Trophoblast cell (in vitro differentiated cells and primary cell): ENCODE results near the gene MT1H.

Experiments
- DNase-seq, 2 donors: peaks; one replicate each; pipeline ENCODE4 v3.0.0-alpha.2; 2016
- H2AFZ ChIP-seq: 2 replicates; pipeline ENCODE4 v1.6.1; 2013; ENCODE audit warnings: low read length, moderate library complexity, mild to moderate bottlenecking; ENCODE audit not compliant: insufficient read depth, poor library complexity
- H2AK5ac ChIP-seq: 2 replicates; pipeline ENCODE4 v1.6.1; 2013; ENCODE audit warnings: mild to moderate bottlenecking, low read length
- H2BK120ac ChIP-seq: 2 replicates; pipeline ENCODE4 v1.6.1; 2013; ENCODE audit warnings: low read length, mild to moderate bottlenecking, moderate library complexity; ENCODE audit not compliant: insufficient read depth, poor library complexity
- H2BK12ac ChIP-seq: 2 replicates; pipeline ENCODE4 v1.6.1; 2013; ENCODE audit warnings: mild to moderate bottlenecking, low read length, moderate library complexity
- H2BK5ac ChIP-seq: 2 replicates; pipeline ENCODE4 v1.6.1; 2013; ENCODE audit warnings: low read length, low read depth, moderate library complexity, mild to moderate bottlenecking; ENCODE audit not compliant: poor library complexity
- H3K14ac ChIP-seq: 2 replicates; pipeline ENCODE4 v1.6.1; 2013; ENCODE audit warnings: mild to moderate bottlenecking, low read length
- H3K18ac ChIP-seq: 2 replicates; pipeline ENCODE4 v1.6.1; 2013; ENCODE audit warnings: mild to moderate bottlenecking, low read length
- H3K23ac ChIP-seq: 2 replicates; pipeline ENCODE4 v1.6.1; 2013; ENCODE audit warnings: low read length
- H3K27ac ChIP-seq: 2 replicates; pipeline ENCODE4 v1.5.1; 2013; ENCODE audit warnings: low read depth, mild to moderate bottlenecking, inconsistent platforms, low read length, moderate library complexity
- H3K27me3 ChIP-seq: 2 replicates; pipeline ENCODE4 v1.6.1; 2013; ENCODE audit warnings: inconsistent platforms, mild to moderate bottlenecking, low read length, moderate library complexity; ENCODE audit not compliant: insufficient read depth
- H3K36me3 ChIP-seq, 2 experiments: 1 replicate in 1 of 2; 2 replicates in 1 of 2; pipeline ENCODE4 v1.6.1; 2013; ENCODE audit warnings: low read length in 2 of 2, mild to moderate bottlenecking in 2 of 2, moderate library complexity in 1 of 2; ENCODE audit not compliant: insufficient read depth in 2 of 2, control insufficient read depth in 1 of 2
- H3K4ac ChIP-seq: 2 replicates; pipeline ENCODE4 v1.6.1; 2013; ENCODE audit warnings: low read depth, mild to moderate bottlenecking, low read length, moderate library complexity
- H3K4me1 ChIP-seq, 2 experiments: 1 replicate in 1 of 2; 2 replicates in 1 of 2; pipeline ENCODE4 v1.6.1; 2013; ENCODE audit warnings: low read length in 2 of 2, mild to moderate bottlenecking in 2 of 2, moderate library complexity in 1 of 2; ENCODE audit not compliant: insufficient read depth in 2 of 2, control insufficient read depth in 1 of 2
- H3K4me2 ChIP-seq: 2 replicates; pipeline ENCODE4 v1.6.1; 2013; ENCODE audit warnings: inconsistent platforms, mild to moderate bottlenecking, low read length, moderate library complexity
- H3K4me3 ChIP-seq: 2 replicates; pipeline ENCODE4 v1.5.1; 2013; ENCODE audit warnings: mild to moderate bottlenecking, low read depth, low read length, inconsistent platforms
- H3K79me1 ChIP-seq: one replicate; pipeline ENCODE4 v1.6.1; 2013; ENCODE audit warnings: low read length
- H3K79me2 ChIP-seq: 2 replicates; pipeline ENCODE4 v1.6.1; 2013; ENCODE audit warnings: low read length, mild to moderate bottlenecking; ENCODE audit not compliant: control insufficient read depth, insufficient read depth, poor library complexity
- H3K9ac ChIP-seq: 2 replicates; pipeline ENCODE4 v1.6.1; 2013; ENCODE audit warnings: mild to moderate bottlenecking, low read length
- H3K9me3 ChIP-seq: 2 replicates; pipeline ENCODE4 v1.6.1; 2013; ENCODE audit warnings: low read depth, mild to moderate bottlenecking, control low read depth, inconsistent platforms, low read length; ENCODE audit not compliant: insufficient read depth
- H4K12ac ChIP-seq: 2 replicates; pipeline ENCODE4 v1.6.1; 2013; ENCODE audit warnings: low read depth, mild to moderate bottlenecking, low read length, moderate library complexity
- H4K8ac ChIP-seq: 2 replicates; pipeline ENCODE4 v1.6.1; 2013; ENCODE audit warnings: low read depth, mild to moderate bottlenecking, low read length, moderate library complexity
- H4K91ac ChIP-seq: one replicate; pipeline ENCODE4 v1.6.1; 2013; ENCODE audit warnings: low read depth, mild to moderate bottlenecking, low read length, moderate library complexity
- WGBS: extraction: QIAGEN DNeasy Blood & Tissue Kit; methylation state at CpG from one replicate; pipeline ENCODE4 v1.1.7; 2013; ENCODE audit warnings: missing lambda C conversion rate; ENCODE audit not compliant: insufficient read length, insufficient coverage; ENCODE audit errors: extremely low coverage; 5-methylcytosine and 5-hydroxymethylcytosine counted together

MT1H gene

DNA sequence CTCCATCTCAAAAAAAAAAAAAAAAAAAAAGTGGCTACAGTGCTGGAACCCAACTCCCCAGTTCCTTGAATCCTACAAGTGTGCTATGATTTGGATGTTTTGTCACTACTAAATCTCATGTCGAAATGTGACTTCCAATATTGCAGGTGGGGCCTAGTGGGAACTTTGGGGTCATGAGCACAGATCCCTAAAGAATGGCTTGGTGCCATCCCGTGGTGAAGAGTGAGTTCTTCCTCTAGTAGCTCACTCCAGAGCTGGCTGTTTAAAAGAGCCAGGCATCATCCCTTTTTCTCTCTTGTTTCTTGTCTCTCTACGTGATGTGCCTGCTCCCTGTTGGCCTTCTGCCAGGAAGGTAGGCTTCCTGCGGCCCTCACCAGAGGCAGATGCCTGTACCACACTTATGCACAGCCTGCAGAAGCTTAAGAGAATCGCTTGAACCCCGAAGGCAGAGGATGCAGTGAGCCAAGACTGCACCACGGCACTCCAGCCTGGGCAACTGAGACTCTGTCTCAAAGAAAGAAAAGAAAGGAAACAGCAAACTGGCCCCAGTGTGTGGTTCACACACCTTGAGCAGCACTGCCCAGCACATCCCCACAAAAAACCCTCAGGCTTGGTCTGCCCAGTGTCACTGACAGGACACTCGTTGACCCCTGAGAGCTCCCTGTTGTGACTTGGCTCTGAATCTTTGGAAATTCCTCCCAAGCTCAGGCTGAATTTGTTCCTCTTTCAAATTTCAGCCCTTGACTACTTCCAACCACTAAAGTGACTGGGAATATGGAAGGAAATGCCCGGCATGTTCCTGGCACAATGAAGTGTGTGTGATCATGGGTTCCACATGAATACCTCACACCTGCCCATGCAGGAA, 40.9 kb upstream of the MT1H start:
- no peak for DNase-seq
- Histone ChIP-seq H3K4me1 (peaks cover 12 to 24% of the 10 kb centered on the region in 2 experiments), H3K4me3 (no peak overlapping the region), H3K79me2 (no peaks in the 10 kb centered on the region), H2AFZ (no peak overlapping the region), H3K14ac (no peak overlapping the region), H3K23ac (no peak overlapping the region), H3K4me2 (no peak overlapping the region), H2BK5ac (no peak overlapping the region), H3K79me1 (peaks cover 1% of the 10 kb centered on the region), H2AK5ac (no peak overlapping the region), H4K91ac (no peak overlapping the region), H4K8ac (no peak overlapping the region), H3K4ac (no peak overlapping the region), H3K36me3 (no peaks in the 10 kb centered on the region), H3K27me3 (peaks cover 48% of the 10 kb centered on the region), H2BK12ac (no peak overlapping the region), H3K18ac (no peak overlapping the region), H3K27ac (no peak overlapping the region), H3K9me3 (peaks cover 13% of the 10 kb centered on the region), H2BK120ac (no peak overlapping the region), H4K12ac (no peak overlapping the region), H3K9ac (no peak overlapping the region)
- no CpG with 5 or more reads among the region's 9 CpGs for WGBS

DNA sequence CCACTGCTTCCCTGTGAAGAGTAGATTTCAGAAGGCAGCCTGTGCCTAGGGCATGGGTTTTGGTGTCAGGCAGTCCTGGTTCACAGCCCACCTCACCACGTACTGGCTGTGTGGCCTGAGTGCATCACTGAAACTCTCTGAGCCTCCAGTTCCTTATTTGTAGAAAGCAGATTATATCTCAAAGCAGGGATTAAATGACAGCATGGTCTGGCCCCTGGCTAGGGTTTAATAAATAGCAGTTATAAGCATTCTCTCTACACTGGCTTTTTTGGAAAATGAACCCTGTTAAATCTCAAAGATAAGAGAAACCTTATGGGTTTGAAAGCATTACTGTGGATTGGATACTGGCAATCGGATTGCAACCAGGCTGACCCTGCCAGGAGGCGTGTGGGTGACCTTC, 40.1 kb upstream of the MT1H start:
- no peaks in the 10 kb centered on the region for H3K36me3 ChIP-seq
- peaks cover 1% of the 10 kb centered on the region for H3K79me1 ChIP-seq
- H3K18ac ChIP-seq: no peak overlapping the region
- H4K91ac ChIP-seq: no peak overlapping the region
- H3K4me3 ChIP-seq: no peak overlapping the region
- no CpG with 5 or more reads among the region's 3 CpGs for WGBS
- H3K79me2 ChIP-seq: no peaks in the 10 kb centered on the region
- no peak overlapping the region for H3K4ac ChIP-seq
- no peak overlapping the region for H3K23ac ChIP-seq
- H3K27me3 ChIP-seq: peaks cover 55% of the 10 kb centered on the region
- H3K9ac ChIP-seq: no peak overlapping the region
- H2AK5ac ChIP-seq: no peak overlapping the region
- no peak for DNase-seq
- H3K27ac ChIP-seq: no peak overlapping the region
- no peak overlapping the region for H2BK12ac ChIP-seq
- H2AFZ ChIP-seq: no peak overlapping the region
- no peak overlapping the region for H2BK5ac ChIP-seq
- peaks cover 12 to 24% of the 10 kb centered on the region in 2 experiments for H3K4me1 ChIP-seq
- no peak overlapping the region for H4K8ac ChIP-seq
- no peak overlapping the region for H3K4me2 ChIP-seq
- H4K12ac ChIP-seq: no peak overlapping the region
- H3K9me3 ChIP-seq: peaks cover 13% of the 10 kb centered on the region
- no peak overlapping the region for H2BK120ac ChIP-seq
- no peak overlapping the region for H3K14ac ChIP-seq

GRCh38 chr16:56630134-56630533, 39.5 kb upstream of the MT1H start:
- H3K4me3 ChIP-seq: no peak overlapping the region
- H3K36me3 ChIP-seq: no peaks in the 10 kb centered on the region
- H3K79me1 ChIP-seq: peaks cover 1% of the 10 kb centered on the region
- peaks cover 10 to 21% of the 10 kb centered on the region in 2 experiments for H3K4me1 ChIP-seq
- H2BK120ac ChIP-seq: no peak overlapping the region
- H2BK5ac ChIP-seq: no peak overlapping the region
- H3K18ac ChIP-seq: no peak overlapping the region
- H3K14ac ChIP-seq: no peak overlapping the region
- no peak overlapping the region for H3K23ac ChIP-seq
- H4K8ac ChIP-seq: no peak overlapping the region
- peaks cover 56% of the 10 kb centered on the region for H3K27me3 ChIP-seq
- peaks cover 13% of the 10 kb centered on the region for H3K9me3 ChIP-seq
- no peaks in the 10 kb centered on the region for H3K79me2 ChIP-seq
- no peak overlapping the region for H3K4me2 ChIP-seq
- H2AK5ac ChIP-seq: no peak overlapping the region
- no peak overlapping the region for H3K27ac ChIP-seq
- no peak overlapping the region for H3K9ac ChIP-seq
- H2BK12ac ChIP-seq: no peak overlapping the region
- H2AFZ ChIP-seq: no peak overlapping the region
- H4K91ac ChIP-seq: no peak overlapping the region
- H3K4ac ChIP-seq: no peak overlapping the region
- no peak for DNase-seq
- no CpG with 5 or more reads among the region's 3 CpGs for WGBS
- no peak overlapping the region for H4K12ac ChIP-seq

GRCh38 chr16:56631197-56631596, 38.4 kb upstream of the MT1H start:
- H3K27ac ChIP-seq: no peak overlapping the region
- no peak overlapping the region for H2AFZ ChIP-seq
- H3K14ac ChIP-seq: no peak overlapping the region
- no CpG with 5 or more reads among the region's 10 CpGs for WGBS
- H3K4me2 ChIP-seq: no peak overlapping the region
- H2BK120ac ChIP-seq: no peak overlapping the region
- H3K4ac ChIP-seq: no peak overlapping the region
- peaks cover 9% of the 10 kb centered on the region for H3K9me3 ChIP-seq
- no peak overlapping the region for H3K9ac ChIP-seq
- peaks cover 3 to 13% of the 10 kb centered on the region in 2 experiments for H3K4me1 ChIP-seq
- H3K79me1 ChIP-seq: peaks cover 1% of the 10 kb centered on the region
- H4K12ac ChIP-seq: no peak overlapping the region
- peaks cover 56% of the 10 kb centered on the region for H3K27me3 ChIP-seq
- H4K91ac ChIP-seq: no peak overlapping the region
- no peaks in the 10 kb centered on the region for H3K36me3 ChIP-seq
- no peak overlapping the region for H2BK5ac ChIP-seq
- H3K79me2 ChIP-seq: no peaks in the 10 kb centered on the region
- H2BK12ac ChIP-seq: no peak overlapping the region
- no peak overlapping the region for H2AK5ac ChIP-seq
- no peak overlapping the region for H3K4me3 ChIP-seq
- no peak overlapping the region for H4K8ac ChIP-seq
- DNase-seq: no peak
- no peak overlapping the region for H3K23ac ChIP-seq
- H3K18ac ChIP-seq: no peak overlapping the region
